Bladder microvascular endothelial cell (primary cell): ENCODE measurements around the gene PCDHGB1. TPM values are rescaled to one million over a fixed set of nuclear protein-coding genes. Genes with fewer than 3 reads are reported as not detected.

Experiments
- total RNA-seq: library from RNA; depleted of rRNA; stranded (reverse); fragments of >200 nt; gene quantifications from 2 replicates; pipeline ENCODE4 v1.2.3, GENCODE V29; 2014

The PCDHGB1 gene
- total RNA-seq: 0.65 and 2.8 TPM in 2 replicates

GRCh38 chr5:141349917-141350619, at the start of gene PCDHGB1:
PCDHGB1 (plus strand) TSS chr5:141350099; CDS start chr5:141350261, 162 bp downstream.

GRCh38 chr5:141303756-141304155, 46.1 kb upstream of the PCDHGB1 start, which contains the start of gene SLC25A2:
SLC25A2 (minus strand) TSS chr5:141304049; CDS start chr5:141303865, 184 bp downstream.

DNA sequence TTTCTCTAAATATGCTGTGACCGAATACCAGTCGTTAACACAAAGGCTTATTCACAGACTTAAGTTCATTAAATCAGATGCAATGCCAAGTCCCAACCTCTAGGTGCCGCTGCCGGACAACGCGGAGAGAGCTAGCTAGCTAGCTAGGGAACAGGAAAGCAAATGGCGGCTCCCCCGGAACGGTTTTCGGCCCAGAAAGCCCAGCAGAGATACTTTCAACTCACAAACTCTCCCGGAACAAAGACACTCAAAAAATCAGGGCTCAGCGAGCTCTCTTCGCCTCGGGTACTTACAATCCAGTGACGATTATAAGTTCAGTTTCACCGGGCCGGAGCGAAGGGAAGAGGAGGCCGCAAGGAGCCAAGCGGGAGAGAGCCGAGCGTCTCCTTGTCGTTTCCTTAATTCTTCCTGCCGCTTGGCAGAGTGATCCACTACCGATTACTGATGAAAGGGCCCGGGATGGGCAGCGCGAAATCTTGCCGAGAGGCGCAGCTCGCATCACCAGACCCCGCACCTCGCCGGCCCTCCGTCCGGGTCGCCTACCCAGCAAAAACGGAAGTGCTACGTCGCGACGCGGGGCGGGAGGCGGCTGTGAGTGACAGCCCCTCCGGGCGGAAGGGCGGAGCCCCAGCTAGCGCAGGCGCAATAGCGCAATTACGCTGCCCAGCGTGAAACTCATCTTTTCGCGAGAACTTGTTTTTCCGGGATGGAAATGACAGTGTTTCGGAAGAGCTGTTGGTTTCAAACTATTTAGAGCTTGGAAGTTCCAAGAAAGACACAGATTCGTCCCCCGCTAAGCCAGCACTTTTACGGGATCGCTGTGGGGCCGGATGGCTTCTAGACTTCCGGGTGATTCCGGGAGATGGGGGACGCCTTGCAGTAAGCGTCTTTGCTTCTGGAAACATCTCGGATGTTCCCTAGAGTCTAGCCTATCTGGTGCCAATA, 29.4 kb upstream of the PCDHGB1 start, which contains the start of gene TAF7:
Gene TAF7, minus strand, starts transcription at position 560 of the 945 bp plus-strand sequence. CDS start 740 bp downstream, outside the sequence.

GRCh38 chr5:141330299-141331080, 19.4 kb upstream of the PCDHGB1 start, which contains the start of gene PCDHGA1:
PCDHGA1 (plus strand) TSS chr5:141330514.

GRCh38 chr5:141338538-141339306, 11.2 kb upstream of the PCDHGB1 start, which contains the start of gene PCDHGA2:
PCDHGA2 (plus strand) TSS chr5:141338760.

GRCh38 chr5:141343242-141343952, 6.5 kb upstream of the PCDHGB1 start, which contains the start of gene PCDHGA3:
PCDHGA3 (plus strand) TSS chr5:141343829; CDS start chr5:141344034, 205 bp downstream.

GRCh38 chr5:141354900-141355469, 5.1 kb downstream of the PCDHGB1 start, which contains the start of gene PCDHGA4:
PCDHGA4 (plus strand) TSS chr5:141355021; CDS start chr5:141355108, 87 bp downstream.

GRCh38 chr5:141359790-141360426, 10.0 kb downstream of the PCDHGB1 start, which contains the start of gene PCDHGB2:
PCDHGB2 (plus strand) TSS chr5:141359994; CDS start chr5:141360136, 142 bp downstream.

DNA sequence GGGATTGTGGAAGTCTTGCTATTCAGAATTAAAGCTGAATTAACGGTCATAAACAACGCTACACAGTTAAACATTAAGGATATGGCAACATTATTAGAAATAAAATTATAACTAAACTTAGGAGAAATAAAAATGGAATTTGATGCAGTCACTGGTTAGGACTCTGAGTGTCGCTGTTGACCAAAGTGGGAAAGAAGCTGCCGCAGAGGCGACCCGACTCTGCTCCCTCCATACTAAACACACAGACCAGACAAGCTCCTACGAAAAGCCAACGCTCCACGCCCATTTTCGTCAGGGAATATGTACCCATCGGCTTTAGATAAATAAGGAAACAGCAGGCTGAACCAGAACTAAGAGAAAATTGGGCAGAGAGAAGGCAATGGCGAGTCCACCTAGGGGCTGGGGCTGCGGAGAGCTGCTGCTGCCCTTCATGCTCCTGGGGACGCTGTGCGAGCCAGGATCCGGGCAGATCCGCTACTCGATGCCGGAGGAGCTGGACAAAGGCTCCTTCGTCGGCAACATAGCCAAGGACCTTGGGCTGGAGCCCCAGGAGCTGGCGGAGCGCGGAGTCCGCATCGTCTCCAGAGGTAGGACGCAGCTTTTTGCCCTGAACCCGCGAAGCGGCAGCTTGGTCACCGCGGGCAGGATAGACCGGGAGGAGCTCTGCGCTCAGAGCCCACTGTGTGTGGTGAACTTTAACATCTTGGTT, 14.2 kb downstream of the PCDHGB1 start, which contains the start of gene PCDHGA5:
Gene PCDHGA5, plus strand, starts transcription at position 211 of the 709 bp plus-strand sequence. Its CDS starts 169 bp downstream, at position 380.

GRCh38 chr5:141369994-141370848, 20.3 kb downstream of the PCDHGB1 start, which contains the start of gene PCDHGB3:
PCDHGB3 (plus strand) TSS chr5:141370242; CDS start chr5:141370395, 153 bp downstream.

GRCh38 chr5:141373673-141374317, 23.9 kb downstream of the PCDHGB1 start, which contains the start of gene PCDHGA6:
PCDHGA6 (plus strand) TSS chr5:141373891; CDS start chr5:141374084, 193 bp downstream.

GRCh38 chr5:141382469-141383294, 32.8 kb downstream of the PCDHGB1 start, which contains the start of gene PCDHGA7:
PCDHGA7 (plus strand) TSS chr5:141382742; CDS start chr5:141382900, 158 bp downstream.

GRCh38 chr5:141387557-141388311, 37.8 kb downstream of the PCDHGB1 start, which contains the start of gene PCDHGB4:
PCDHGB4 (plus strand) TSS chr5:141387698; CDS start chr5:141387885, 187 bp downstream.

DNA sequence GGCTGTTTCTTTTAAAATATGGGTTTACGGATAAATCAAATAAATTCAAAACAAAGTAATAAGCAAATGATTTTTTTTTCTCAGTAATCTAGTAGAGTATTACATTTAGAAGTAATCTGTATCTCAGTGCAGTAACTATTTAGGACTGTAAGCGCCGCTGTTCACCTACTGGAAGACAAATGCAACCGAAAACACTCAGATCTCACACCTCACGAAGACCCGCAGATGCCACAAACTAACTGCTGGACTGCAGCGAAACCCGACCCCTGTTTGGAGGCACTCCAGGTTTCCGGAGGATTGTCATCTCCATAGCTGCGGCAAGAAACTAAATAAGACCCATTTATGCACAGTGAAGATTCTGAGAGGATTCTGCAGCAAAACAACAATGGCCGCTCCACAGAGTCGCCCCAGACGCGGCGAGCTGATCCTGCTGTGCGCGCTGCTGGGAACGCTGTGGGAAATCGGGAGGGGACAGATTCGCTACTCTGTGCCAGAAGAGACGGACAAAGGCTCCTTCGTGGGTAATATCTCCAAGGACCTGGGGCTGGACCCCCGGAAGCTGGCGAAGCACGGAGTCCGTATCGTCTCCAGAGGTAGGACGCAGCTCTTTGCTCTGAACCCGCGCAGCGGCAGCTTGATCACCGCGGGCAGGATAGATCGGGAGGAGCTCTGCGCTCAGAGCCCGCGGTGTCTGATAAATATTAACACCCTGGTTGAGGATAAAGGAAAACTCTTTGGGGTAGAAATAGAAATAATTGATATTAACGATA, 42.7 kb downstream of the PCDHGB1 start, which contains the start of gene PCDHGA8:
Gene PCDHGA8, plus strand, starts transcription at position 205 of the 770 bp plus-strand sequence. Its CDS starts 181 bp downstream, at position 386.

